ENCODE data around the gene MYMX.
A peak's percentile ranks its signal among the peaks of the same experiment; 100 is the strongest.

MYMX gene

GRCh38 chr6:44222486-44223318 is 6.0 kb downstream of the MYMX start:
- Histone ChIP-seq H3K27me3 (ENCODE audit: control insufficient read depth, low read length) (no peaks in the 10 kb centered on the region), H3K4me2 (ENCODE audit: low read length) (peak overlapping the region; percentile 96), H3K4me3 (ENCODE audit: low read length) (peak overlapping the region; percentile 87), H3K36me3 (ENCODE audit: control insufficient read depth, low read length) (peaks cover 27% of the 10 kb centered on the region), H3K9me2 (replicated peaks; ENCODE audit: control insufficient read depth, low read length) (no peaks in the 10 kb centered on the region), H3K4me1 (ENCODE audit: control insufficient read depth, low read length) (peaks cover 73% of the 10 kb centered on the region), H3K27ac (ENCODE audit: low read depth, low read length) (peak overlapping the region; percentile 11; the same call in 1 of the 2 replicates), H3F3A (ENCODE audit: control insufficient read depth, insufficient read depth) (peaks cover 22% of the 10 kb centered on the region), H4K20me1 (ENCODE audit: control insufficient read depth, insufficient read depth, low read depth, low read length) (peaks cover 12% of the 10 kb centered on the region; the same call in 1 of the 2 replicates), H3K9me3 (ENCODE audit: control insufficient read depth, insufficient read depth, low read length) (no peaks in the 10 kb centered on the region), H3K79me2 (ENCODE audit: control insufficient read depth, low read length) (peaks cover 41% of the 10 kb centered on the region)
- TF ChIP-seq CTCF (IDR thresholded peaks at IDR 0.05; ENCODE audit: low read depth, low read length, poor library complexity, severe bottlenecking) (no peak), EZH2phosphoT487 (IDR thresholded peaks at IDR 0.05; ENCODE audit: borderline replicate concordance, low read length) (no peak)

GRCh38 chr6:44223319-44224028 is 6.7 kb downstream of the MYMX start, which contains the start of gene SLC29A1:
TSS of gene SLC29A1 (plus strand) at chr6:44223595. CDS start at chr6:44227314, 3,719 bp downstream.
- peaks cover 65% of the 10 kb centered on the region for H3K4me1 ChIP-seq (ENCODE audit: control insufficient read depth, low read length)
- TF ChIP-seq EZH2phosphoT487 (IDR thresholded peaks at IDR 0.05; ENCODE audit: borderline replicate concordance, low read length): no peak
- TF ChIP-seq CTCF (IDR thresholded peaks at IDR 0.05; ENCODE audit: low read depth, low read length, poor library complexity, severe bottlenecking): no peak
- H3K9me3 ChIP-seq (ENCODE audit: control insufficient read depth, insufficient read depth, low read length): no peaks in the 10 kb centered on the region
- H4K20me1 ChIP-seq (ENCODE audit: control insufficient read depth, insufficient read depth, low read depth, low read length): peaks cover 12% of the 10 kb centered on the region; the same call in 1 of the 2 replicates
- H3K9me2 ChIP-seq (replicated peaks; ENCODE audit: control insufficient read depth, low read length): no peaks in the 10 kb centered on the region
- H3K36me3 ChIP-seq (ENCODE audit: control insufficient read depth, low read length): peaks cover 35% of the 10 kb centered on the region
- H3K27ac ChIP-seq (ENCODE audit: low read depth, low read length): peak within 1 kb of the TSS; percentile 72
- H3K4me2 ChIP-seq (ENCODE audit: low read length): peak within 1 kb of the TSS; percentile 96
- H3K27me3 ChIP-seq (ENCODE audit: control insufficient read depth, low read length): no peaks in the 10 kb centered on the region
- peak within 1 kb of the TSS; percentile 87 for H3K4me3 ChIP-seq (ENCODE audit: low read length)
- peaks cover 49% of the 10 kb centered on the region for H3K79me2 ChIP-seq (ENCODE audit: control insufficient read depth, low read length)
- H3F3A ChIP-seq (ENCODE audit: control insufficient read depth, insufficient read depth): peaks cover 17% of the 10 kb centered on the region

- H3K4me2 ChIP-seq (ENCODE audit: low read length): peak overlapping the region; percentile 96
- peaks cover 43% of the 10 kb centered on the region for H3K36me3 ChIP-seq (ENCODE audit: control insufficient read depth, low read length)
- H3K27me3 ChIP-seq (ENCODE audit: control insufficient read depth, low read length): no peaks in the 10 kb centered on the region
- peak overlapping the region; percentile 72 for H3K27ac ChIP-seq (ENCODE audit: low read depth, low read length)
- peaks cover 49% of the 10 kb centered on the region for H3K79me2 ChIP-seq (ENCODE audit: control insufficient read depth, low read length)
- H3K4me3 ChIP-seq (ENCODE audit: low read length): peak overlapping the region; percentile 87
- H3F3A ChIP-seq (ENCODE audit: control insufficient read depth, insufficient read depth): peaks cover 12% of the 10 kb centered on the region
- peaks cover 57% of the 10 kb centered on the region for H3K4me1 ChIP-seq (ENCODE audit: control insufficient read depth, low read length)
- peaks cover 12% of the 10 kb centered on the region; the same call in 1 of the 2 replicates for H4K20me1 ChIP-seq (ENCODE audit: control insufficient read depth, insufficient read depth, low read depth, low read length)
- H3K9me2 ChIP-seq (replicated peaks; ENCODE audit: control insufficient read depth, low read length): no peaks in the 10 kb centered on the region
- TF ChIP-seq EZH2phosphoT487 (IDR thresholded peaks at IDR 0.05; ENCODE audit: borderline replicate concordance, low read length) (no peak), CTCF (IDR thresholded peaks at IDR 0.05; ENCODE audit: low read depth, low read length, poor library complexity, severe bottlenecking) (peak; percentile 65)
- H3K9me3 ChIP-seq (ENCODE audit: control insufficient read depth, insufficient read depth, low read length): no peaks in the 10 kb centered on the region
Measured at GRCh38 chr6:44224029-44224964, 7.6 kb downstream of the MYMX start.

Measured in DOHH2 (cell line).